GM10266 (cell line): ENCODE measurements around the gene MRM1.

ENCODE experiments used
- DNase-seq: peaks from one replicate; pipeline ENCODE4 v3.0.0; 2012; ENCODE audit errors: extremely low spot score
- TF ChIP-seq, protein P1 (sequence below): IDR thresholded peaks from 2 replicates; pipeline ENCODE4 v1.5.1; 2012; ENCODE audit warnings: mild to moderate bottlenecking, low read depth; ENCODE audit not compliant: control insufficient read depth, insufficient read depth; ENCODE audit errors: missing control alignments

MRM1 gene

DNA sequence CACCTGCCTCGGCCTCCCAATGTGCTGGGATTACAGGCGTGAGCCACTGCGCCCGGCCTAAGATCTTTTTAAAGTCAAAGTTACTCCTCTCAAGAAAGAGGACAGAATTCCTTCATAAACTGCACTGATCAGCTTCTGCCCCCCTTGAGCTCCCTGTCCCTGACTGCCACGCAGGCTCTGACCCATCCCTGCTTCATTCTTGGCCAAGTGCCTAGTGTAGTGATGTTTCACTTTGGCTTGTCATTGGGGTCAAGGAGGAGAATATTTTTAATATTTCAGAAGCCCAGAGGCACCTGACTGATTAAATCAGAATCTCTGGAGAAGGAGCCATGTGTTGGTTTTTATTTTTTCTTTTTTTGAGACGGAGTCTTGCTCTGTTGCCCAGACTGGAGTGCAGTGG is 9.1 kb downstream of the MRM1 start:
- TF ChIP-seq, protein P1, sequence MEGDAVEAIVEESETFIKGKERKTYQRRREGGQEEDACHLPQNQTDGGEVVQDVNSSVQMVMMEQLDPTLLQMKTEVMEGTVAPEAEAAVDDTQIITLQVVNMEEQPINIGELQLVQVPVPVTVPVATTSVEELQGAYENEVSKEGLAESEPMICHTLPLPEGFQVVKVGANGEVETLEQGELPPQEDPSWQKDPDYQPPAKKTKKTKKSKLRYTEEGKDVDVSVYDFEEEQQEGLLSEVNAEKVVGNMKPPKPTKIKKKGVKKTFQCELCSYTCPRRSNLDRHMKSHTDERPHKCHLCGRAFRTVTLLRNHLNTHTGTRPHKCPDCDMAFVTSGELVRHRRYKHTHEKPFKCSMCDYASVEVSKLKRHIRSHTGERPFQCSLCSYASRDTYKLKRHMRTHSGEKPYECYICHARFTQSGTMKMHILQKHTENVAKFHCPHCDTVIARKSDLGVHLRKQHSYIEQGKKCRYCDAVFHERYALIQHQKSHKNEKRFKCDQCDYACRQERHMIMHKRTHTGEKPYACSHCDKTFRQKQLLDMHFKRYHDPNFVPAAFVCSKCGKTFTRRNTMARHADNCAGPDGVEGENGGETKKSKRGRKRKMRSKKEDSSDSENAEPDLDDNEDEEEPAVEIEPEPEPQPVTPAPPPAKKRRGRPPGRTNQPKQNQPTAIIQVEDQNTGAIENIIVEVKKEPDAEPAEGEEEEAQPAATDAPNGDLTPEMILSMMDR = no peak
- no peak for DNase-seq

DNA sequence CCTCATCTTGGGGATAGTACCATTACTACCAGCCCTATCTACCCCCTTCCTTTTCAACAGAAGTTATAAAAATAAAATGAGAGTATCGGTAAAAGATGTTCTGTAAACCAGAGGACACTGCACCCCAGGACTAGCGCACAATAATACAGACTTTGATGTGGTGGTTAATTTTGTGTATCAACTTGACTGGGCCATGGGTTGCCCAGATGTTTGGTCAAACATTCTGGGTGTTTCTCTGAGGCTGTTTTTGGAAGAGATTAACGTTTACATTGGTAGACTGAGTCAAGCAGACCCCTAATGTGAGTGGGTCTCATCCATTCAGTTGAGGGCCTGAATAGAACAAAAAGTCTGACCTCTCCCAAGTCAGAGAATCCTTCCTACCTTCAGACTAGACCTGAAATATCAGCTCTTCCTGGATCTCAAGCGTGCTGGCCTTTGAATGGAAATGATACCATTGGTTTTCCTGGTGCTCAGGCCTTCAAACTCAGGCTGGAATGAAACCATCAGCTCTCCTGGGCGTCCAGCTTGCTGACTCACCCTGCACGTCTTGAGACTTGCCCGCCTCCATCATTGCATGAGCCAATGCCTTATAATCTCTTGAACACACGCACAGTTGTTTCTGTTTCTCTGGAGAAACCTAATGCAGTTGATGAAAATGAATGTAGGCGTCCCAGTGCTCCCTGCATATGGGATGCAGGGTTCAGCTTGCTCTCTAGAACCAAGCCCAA is 10.1 kb downstream of the MRM1 start:
- DNase-seq = no peak
- TF ChIP-seq, protein P1 = no peak

DNA sequence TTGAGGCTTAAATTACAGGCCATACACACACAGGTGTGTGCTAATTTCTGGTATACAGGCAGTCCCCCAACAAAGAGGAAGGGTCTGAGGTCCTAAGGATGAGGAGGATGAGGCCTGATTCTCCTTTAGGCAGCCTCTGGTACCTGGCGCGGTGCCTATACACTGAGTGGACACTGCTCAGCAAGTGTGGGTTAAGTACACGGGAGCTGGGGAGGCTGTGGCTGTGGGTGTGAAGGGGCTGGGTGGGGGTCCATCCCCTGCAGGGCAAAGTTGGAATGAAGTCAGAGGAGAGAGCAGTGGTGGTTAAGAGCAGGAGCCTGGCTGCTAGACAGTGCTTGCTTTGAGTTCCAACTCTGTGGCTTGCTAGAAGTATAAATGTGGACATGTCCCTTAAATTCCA is 10.9 kb downstream of the MRM1 start:
- TF ChIP-seq, protein P1 = no peak
- DNase-seq = no peak

DNA sequence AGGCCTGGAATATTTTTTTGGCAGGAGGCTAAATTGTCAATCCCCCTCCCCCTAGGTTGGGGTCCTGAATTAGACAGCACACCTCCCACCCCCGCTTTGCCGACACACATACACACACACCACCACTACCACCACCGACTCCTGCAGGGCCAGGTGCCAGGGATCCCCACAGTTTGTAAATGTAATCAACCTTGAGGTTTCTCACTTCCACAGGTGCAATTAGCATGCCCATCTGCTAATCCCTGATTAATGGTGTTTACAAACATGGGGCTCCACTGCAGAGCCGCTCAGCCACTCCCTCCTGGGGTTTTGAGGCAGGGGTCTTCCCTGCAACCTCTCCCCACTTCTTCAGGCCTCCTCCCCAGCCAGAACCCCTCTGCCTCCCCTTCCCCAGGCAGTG is 11.8 kb downstream of the MRM1 start:
- no peak for DNase-seq
- TF ChIP-seq, protein P1 = no peak

DNA sequence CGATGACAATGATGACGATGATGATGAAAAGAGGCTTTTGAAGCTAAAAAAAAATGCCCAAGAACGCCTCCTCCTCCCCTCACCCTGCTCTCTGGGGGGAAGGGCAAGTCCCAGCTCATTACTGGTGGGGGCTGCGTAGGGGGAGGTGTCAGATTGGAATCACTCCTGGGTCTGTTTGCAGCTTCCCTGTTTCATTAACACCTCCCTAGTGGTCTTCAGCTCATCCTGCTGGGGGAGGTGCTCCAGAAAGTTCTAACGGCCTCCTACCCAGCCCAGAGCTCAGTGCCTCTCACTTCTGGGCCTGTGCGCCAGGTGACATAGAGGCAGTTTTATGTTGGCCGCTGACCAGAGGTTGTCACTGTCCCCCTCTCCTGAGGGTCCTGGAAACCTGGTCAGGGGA is 12.7 kb downstream of the MRM1 start:
- TF ChIP-seq, protein P1 = no peak
- no peak for DNase-seq

DNA sequence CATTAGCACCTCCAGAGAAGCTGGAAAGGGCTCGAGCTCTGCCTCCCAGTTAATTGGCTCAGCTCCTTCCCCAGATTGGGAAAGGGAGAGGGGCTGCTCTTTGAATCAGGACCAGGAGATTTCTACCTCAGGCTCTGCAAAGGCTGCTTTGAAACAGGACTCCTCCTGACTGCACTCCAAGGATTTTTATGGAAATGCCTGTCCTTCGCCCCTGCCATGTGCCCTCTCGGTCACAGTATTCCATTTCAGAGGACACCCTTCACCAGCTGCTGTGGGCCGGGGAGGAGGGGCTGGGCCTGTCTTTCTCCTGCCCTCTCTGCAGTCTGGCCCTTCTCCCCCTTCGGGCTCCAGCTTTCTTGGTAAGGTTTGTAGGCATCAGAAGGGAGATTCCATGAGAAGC is 13.6 kb downstream of the MRM1 start:
- DNase-seq = no peak
- TF ChIP-seq, protein P1 = no peak
